HG03342 (cell line): ENCODE results near the gene VSIG2.

ENCODE experiments used
- ATAC-seq: cut with Tn5 transposase; IDR thresholded peaks from one replicate; pipeline ENCODE4 v1.9.1; 2021; ENCODE audit warnings: mild to moderate bottlenecking, moderate library complexity; ENCODE audit not compliant: unreplicated experiment

VSIG2 gene

DNA sequence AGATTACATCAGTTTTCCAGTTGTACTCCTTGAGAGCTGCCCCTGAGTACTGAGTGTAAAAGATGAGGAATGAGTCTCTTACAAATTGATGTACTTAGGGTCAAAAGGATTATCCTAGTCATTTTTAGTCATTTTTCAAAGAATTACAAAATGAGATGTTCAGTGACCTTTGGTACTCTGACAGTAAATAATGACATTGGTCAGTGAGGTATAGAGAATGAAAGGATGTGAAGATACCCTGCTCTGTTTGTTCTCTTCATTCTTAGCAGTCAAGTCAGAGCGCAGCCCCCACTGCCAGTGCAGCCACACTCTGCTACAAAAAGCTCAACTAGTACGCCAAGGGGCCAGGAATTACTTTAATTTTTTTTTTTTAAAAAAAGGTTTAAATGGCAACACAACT, 14.1 kb upstream of the VSIG2 start:
- no peak for ATAC-seq

DNA sequence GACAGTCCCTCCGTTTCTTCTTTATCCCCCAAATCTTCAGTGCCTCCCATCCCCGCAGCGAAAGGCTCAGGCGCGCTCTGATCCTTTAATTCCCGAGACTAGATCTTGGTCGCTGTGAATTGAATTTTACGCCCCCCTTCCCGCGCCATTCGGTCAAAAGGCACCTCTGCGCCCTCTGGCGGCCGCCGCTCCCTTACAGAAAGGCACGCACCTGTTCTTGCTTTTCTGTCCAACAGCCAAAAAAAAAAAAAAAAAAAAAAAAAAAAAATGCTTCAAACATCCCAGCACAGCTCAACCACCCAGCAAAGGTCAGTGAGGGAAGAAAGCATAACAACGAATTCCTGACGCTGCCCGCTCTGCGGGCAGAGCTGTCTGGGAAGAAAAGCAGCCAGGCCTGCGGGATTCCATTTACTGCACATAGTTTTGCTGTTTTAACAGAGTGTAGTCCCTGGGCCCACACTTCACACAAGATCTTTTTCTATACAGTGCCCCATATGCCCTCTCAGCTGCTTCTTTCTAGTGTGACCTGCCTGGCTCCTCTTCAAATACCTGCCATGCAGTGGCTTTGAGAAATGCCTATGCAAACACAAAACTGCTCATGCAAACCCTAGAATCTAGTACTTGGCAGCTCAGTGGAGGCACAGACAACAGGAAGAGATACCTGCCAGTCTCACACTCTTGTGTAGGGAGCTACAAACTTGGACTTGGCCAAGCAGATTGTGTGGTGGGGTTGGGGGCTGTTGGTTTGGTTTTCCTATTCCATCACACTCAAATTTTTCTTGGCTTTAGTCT, 11.3 kb upstream of the VSIG2 start:
- ATAC-seq = no peak

DNA sequence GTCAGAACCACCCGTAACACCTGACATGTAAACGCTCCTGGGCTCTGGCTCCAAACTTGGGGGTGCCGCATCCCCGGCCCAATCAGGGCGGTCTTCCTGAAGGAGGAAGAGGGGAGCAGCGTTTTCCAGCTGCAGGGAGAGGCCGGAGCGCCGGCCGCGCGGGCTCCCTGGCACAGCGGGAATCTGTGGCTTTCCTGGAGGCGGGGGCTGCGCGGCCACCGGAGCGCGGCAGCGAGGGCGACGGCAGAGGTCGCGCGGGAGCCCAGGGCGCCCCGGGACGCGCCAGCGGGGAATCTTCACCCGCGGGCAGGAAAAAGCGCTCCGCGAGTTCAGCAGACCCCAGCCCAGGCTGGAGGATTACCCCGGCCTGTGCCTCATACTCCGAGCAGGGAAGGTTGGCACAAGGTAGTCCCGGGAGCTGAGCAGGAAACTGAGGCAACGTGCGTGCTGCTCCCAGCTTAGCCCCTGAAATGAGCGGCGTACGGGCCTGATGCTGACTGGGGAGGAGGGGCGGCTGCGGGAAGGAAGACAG, 10.6 kb upstream of the VSIG2 start:
- no peak for ATAC-seq

DNA sequence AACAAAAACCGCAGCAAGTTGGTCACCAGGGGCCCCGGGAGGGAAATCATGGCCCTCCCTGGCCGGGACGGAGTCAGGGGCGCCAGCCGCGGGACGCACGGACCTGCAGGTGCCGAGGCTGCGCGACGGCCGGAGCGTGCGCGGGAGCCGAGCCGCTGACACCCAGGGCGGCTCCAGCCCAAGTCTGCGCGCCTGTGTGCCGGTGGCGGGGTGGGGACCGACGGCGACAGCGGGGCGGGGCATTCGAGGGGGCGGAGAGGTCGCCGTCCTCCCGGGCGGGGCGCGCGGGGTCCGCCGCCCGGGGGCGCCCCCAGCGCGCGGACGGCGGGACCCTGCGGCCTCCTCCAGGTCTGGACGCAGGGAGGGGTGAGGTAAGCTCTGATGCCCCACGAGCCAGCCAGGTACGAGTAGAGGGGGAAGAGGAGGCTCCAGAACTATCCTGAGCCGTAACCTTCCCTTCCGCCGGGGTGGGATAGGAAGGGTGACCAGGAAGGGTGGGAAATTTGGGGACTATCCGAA, 10.1 kb upstream of the VSIG2 start, which contains the start of gene ESAM:
Gene ESAM, minus strand, starts transcription at position 186 of the 519 bp plus-strand sequence. Its CDS starts 136 bp downstream, at position 50.
- ATAC-seq = peak; percentile 50

DNA sequence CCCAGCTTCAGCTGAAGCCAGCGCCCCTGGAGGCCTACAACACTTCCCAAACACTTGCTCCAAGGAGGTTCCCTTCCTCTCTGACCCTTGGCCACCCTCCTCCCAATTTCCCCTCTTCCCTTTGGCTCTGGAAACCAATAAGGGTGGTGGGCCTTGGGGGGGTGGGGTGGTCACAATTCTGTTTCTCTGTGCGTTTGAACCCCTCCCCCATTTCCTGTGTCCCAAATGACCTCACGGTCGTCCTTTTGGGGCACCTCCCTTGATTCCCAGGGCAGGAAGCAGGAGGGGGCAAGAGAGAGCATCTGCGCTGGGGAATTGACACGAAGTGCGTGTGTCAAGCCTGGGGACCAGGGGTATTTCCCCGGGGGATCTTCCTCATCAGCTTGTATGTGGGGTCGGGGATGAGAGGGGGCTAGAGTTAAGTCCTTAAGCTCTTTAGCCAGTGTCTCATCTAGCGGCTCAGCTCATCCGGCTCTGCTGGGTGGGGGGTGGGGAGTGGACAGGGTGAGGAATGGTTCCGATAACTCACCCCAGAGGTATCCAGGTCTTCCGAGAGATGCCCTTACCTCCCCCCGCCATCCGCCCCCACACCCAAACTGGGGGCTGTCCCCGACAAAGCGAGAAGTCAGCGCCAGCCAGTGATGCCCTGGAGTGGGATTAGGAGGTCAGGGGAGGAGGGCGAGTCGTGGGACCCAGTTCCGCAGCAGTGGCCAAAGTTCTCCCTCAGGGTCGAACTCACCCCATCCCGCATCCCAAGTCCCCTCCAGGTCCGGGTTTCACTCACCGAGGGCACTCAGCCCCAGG, 9.4 kb upstream of the VSIG2 start:
- no peak for ATAC-seq

DNA sequence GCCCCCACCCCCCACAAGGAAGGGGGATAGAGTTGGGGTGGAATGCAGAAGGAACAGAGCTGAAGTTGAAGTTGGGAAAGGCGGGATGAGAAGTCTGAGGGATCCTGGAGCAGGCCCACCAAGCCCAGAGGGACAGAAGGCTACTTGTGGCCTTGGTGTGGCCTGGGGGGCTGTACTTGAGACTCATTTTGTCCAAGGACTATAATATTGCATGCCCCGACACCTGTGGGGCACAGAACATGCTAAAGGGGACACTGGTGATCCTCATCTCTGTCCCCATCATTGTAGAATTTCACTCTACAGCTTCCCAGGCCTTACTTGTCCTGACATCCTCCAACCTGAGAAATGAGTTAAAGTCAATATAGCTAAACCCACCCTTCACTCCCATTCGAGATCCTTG, 8.8 kb upstream of the VSIG2 start:
- ATAC-seq = no peak

DNA sequence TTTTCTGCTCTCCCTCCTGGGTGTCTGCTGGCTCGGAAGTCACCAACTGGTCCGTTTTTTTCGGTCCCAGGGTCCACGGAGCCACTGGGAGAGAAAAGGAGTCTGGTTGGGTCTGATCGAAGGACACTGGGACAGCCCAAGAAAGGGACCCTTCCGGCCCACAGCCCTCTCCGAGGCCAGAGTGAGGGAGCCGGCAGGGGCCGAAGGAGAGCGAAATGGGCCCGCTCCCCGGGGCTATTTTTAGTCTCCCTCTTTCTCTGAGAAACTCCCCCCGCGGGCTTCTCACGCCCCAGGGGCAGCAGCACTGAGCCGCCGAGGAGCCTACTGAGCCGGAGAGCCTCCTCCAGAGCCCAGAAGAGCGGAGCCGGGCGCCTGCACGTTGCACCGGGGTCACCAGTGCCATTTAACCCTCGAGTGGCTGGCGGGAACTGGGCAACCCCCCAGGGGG, 8.2 kb upstream of the VSIG2 start:
- ATAC-seq = peak; percentile 24

GRCh38 chr11:124759266-124760204, 7.5 kb upstream of the VSIG2 start:
- no peak for ATAC-seq

DNA sequence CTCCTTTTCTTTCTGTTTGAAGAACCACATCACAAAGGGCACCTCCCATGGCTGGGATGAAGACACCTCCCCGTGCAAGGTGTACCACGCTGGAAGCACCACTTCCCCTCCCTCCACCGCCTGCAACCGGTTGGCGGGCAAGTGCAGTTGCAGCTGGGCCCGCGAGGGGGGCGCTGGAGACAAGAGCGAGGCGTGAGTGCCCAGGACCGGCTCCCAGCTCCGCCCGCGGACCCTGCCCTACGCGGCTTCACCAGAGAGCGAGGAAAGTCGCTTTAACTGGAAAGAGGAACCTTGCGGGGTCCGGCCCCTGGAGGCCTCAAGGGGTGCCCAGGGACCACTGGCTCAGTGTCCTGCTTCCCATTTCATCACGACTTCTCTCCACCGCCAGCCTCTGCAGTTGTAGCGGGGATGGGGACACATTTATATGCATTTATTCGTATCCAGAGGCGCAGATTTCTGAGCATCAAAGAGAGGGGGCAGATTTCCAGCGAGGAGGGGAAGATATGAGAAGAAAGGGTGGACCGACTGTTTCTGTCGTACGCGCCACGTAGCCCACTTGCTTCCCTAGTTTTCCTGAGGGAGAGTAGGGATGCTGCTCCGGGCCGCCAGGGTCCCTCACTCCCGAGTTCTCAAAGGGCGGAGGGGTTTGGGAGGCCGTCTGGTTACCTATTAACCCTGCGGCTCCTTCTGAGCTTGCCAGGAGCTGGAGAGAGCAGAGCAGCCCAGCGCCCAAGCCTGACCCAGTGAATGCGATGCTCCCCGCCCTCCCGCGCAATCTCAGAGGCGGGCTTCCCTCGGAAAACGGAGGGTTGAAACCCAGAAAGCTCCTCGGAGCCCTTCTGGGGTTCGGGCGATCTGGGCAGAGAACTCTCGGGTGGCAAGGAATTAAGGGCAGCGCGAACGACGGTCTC, 6.6 kb upstream of the VSIG2 start:
- ATAC-seq = peak; percentile 66

DNA sequence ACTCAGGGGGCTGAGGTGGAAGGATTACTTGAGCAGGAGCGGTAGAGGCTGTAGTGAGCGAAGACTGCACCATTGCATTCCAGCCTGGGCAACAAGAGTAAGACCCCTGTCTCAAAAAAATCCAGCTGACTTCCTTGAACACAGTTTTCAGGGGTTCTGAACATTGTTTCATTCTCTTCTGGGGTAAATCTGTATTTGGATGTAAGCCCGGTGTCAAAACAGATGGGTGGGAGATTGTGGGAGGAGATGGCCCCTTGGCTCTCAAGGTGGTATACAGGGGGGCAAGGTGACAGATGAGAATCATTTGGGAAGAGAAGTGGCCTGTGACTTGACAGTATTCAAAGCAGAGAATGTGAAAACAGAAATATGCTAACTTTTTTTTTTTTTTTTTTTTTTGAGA, 5.3 kb upstream of the VSIG2 start:
- ATAC-seq = no peak

DNA sequence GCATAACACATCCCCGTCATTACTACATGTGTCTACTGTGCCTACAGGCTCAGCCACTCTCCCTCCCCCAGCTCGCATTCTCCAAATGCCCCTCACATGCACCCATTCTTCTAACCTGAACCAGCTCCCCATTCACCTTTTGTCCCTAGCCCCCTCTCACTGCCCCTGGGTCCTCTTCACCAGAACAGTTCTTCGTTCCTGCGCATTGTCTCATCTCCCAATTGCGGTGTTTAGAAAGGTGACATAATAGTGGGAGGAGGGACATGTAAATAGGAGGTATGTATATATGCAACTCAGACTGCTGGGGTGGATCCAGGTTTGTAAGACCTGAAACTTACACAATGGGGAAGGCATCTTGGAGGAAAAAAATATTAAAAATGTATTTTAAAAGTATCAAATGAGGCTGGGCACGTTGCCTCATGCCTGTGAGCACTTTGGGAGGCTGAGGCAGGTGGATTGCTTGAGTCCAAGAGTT, 4.7 kb upstream of the VSIG2 start:
- ATAC-seq = no peak

DNA sequence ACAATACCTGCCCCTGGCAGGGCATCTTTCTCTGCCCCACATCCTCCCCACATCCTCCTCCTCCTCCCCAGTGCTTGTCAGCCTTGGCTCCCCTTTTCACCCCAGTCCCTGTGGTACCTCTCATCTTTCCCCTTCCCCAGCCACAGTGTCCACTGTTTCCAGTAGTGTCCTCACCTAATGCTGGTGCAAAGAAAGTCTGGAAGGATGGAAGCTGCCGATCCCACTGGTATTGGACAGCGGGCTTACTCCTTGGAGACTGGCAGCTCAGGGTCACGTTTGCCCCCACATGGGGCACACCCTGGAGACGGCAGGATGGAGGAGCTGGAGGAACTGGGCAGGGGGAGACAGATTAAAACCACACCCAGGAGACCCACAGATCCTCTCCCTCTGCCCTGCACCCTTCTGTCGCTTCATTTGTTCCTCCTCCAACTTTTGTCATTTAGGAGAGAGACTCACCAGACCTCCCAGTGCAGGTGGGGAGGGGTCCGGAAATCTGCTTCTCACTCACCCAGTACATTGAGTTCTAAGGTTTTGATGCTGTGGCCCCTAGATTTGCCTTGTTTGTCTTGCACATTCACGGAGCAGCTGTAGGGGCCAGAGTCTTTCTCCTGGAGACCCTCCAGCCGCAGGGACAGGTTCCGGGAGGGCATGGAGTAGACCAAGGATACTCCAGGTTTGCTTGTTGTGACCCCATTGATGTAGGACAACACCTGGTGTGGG, 4.1 kb upstream of the VSIG2 start:
- ATAC-seq = no peak

GRCh38 chr11:124754710-124755109, 2.7 kb upstream of the VSIG2 start:
- ATAC-seq = no peak

DNA sequence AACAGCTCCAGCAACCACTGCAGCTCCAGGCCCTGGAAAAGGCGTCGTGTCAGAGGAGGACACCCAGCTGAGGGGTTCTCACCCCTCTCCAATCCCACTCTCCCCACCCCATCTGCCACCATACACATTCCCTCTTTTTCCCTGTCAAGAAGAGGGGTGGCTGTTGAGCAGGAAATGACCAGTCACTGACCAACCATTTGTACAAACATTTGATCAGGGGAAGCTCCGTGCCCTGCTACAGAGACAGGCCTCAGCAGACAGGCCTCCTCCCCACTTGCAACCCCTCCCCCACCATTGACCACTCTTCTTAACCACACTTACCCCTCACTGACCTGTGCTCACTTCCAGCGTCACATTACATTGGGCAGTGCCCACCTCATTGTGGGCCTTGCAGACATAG, 2.3 kb upstream of the VSIG2 start:
- ATAC-seq = no peak

DNA sequence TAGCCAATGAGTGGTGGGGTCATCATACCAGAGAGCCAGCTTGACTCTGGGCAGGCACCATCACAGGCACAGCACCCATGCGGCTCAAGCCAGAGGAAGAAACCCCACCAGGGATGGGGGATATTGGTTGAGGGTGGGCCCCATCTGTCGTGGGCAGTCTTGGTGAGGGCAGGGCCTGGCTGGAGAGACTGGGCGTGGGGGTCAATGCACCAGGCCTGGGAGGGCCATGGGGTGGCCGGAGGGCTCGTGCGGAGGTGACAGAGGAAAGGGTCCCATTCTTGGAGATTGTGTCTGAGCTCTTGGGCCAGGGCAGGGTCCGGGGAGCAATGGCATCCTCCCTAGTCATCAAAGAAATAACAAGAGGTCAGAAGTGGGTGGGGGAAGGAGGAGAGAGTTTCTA, 1.6 kb upstream of the VSIG2 start:
- ATAC-seq = no peak

DNA sequence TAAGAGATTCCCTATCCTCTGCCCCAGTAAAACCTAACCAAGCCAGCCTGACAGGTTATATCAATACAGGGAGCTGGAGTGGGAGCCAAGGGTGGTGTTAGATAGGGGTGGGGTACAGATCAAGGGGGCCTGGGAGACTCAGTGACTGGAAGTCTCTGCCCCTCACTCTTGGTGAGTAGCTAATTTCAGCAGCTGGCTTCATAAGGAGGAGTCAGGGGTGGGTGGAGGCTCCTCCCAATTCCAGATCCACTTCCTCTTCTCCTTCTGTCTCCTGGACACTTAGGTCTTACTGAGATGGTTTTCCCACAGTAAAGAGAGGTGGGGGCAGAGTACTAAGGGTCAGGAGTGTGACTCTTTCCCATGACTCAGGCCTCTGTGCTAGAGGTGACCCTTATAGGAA, 1.1 kb upstream of the VSIG2 start:
- no peak for ATAC-seq

GRCh38 chr11:124752471-124753102, 532 bp upstream of the VSIG2 start:
- ATAC-seq = no peak

- ATAC-seq = no peak
These were observed 689 bp downstream of the VSIG2 start for GRCh38 chr11:124751391-124751740.
